Left lung (tissue), 10 donors: ENCODE data around the gene RNF126. TPM values are rescaled to one million over a fixed set of nuclear protein-coding genes. Genes with fewer than 3 reads are reported as not detected.

ENCODE experiments used
- ATAC-seq: fragments of 200-7000 bp; cut with Tn5 transposase; one replicate; pipeline ENCODE4 v1.9.1; 2020; ENCODE audit warnings: moderate library complexity
- DNase-seq, 4 donors: peaks; one replicate each; pipeline ENCODE4 v3.0.0-alpha.2; 2013 to 2020
- H3K27ac ChIP-seq, 2 donors: fragments of 200-600 bp; sonication (generic) in 1 of 2; one replicate each; pipeline versions ENCODE4 v1.5.0 to v1.8.0; 2020 to 2021
- H3K27me3 ChIP-seq, 2 donors: fragments of 200-600 bp; sonication (generic) in 1 of 2; one replicate each; pipeline versions ENCODE4 v1.5.0 to v1.8.0; 2020 to 2021
- H3K36me3 ChIP-seq, 2 donors: fragments of 200-600 bp; sonication (generic) in 1 of 2; one replicate each; pipeline versions ENCODE4 v1.5.0 to v1.8.0; 2020 to 2021
- H3K4me1 ChIP-seq, 2 donors: fragments of 200-600 bp; one replicate each; pipeline ENCODE4 v1.8.0; 2021
- H3K4me3 ChIP-seq, 2 donors: fragments of 200-600 bp; sonication (generic) in 1 of 2; one replicate each; pipeline versions ENCODE4 v1.5.0 to v1.8.0; 2020 to 2021; ENCODE audit warnings: mild to moderate bottlenecking in 1 of 2
- H3K9me3 ChIP-seq, 2 donors: fragments of 200-600 bp; sonication (generic) in 1 of 2; one replicate each; pipeline versions ENCODE4 v1.5.0 to v1.8.0; 2020 to 2021
- intact Hi-C, 2 donors: fragments of 100-400 bp; cut with DNase I; formaldehyde crosslinking; loops; one replicate each; pipeline versions ENCODE4 v1.11.2 to v1.14.2; 2022
- polyA plus RNA-seq, 6 donors: library from polyadenylated mRNA; unstranded; fragments of 120-200 nt; gene quantifications; one replicate each; pipeline ENCODE4 v1.2.1, GENCODE V29; 2013; ENCODE audit not compliant: insufficient read length in 6 of 6
- total RNA-seq, 2 donors: library from RNA; stranded (reverse); fragmentation: NEBNext Ultra II Directional; extraction: Animal tissue kit (Norgen Biotek cat#: 25700); gene quantifications; one replicate each; pipeline ENCODE4 v1.2.1, GENCODE V29; 2021
- TF ChIP-seq, protein P1 (sequence below), 2 donors: fragments of 200-600 bp; sonication (generic) in 1 of 2; IDR thresholded peaks; one replicate each; pipeline versions ENCODE4 v1.5.0 to v1.8.0; 2021; ENCODE audit warnings: antibody characterized with exemption in 2 of 2
- donor health status: DM: no; HTN: yes; CAD: no.
- donor health status: DM: no; HTN: no; CAD: no.

The RNF126 gene
- total and polyA plus RNA-seq, 8 donors = 15.4 to 34.0 (median 23.1) TPM

DNA sequence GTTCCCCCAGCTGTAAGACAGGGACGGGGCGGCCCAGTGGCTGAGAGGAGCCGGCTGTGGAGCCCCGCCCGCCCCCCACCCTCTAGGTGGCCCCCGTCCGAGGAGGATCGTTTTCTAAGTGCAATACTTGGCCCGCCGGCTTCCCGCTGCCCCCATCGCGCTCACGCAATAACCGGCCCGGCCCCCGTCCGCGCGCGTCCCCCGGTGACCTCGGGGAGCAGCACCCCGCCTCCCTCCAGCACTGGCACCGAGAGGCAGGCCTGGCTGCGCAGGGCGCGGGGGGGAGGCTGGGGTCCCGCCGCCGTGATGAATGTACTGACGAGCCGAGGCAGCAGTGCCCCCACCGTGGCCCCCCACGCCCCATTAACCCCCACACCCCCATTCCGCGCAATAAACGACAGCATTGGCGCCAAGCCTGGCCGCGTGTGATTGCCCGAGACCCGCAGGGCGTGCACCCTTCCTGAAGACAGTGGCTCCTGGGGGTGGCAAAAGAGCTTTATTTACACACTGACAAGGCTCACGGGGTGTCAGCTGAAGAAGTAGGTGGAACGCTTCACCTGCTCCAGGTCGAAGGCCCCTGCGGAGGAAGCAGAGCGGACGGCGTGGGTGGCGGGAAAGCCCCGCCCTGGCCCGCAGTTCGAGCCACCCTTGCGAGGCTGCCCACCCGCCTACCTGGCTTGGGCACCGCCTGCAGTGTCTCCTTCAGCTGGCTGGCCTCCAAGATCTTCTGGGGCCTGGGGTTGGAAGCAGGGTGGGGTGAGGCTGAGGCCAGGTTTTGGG lies 46.1 kb downstream of the RNF126 start:
- TF ChIP-seq, protein P1, sequence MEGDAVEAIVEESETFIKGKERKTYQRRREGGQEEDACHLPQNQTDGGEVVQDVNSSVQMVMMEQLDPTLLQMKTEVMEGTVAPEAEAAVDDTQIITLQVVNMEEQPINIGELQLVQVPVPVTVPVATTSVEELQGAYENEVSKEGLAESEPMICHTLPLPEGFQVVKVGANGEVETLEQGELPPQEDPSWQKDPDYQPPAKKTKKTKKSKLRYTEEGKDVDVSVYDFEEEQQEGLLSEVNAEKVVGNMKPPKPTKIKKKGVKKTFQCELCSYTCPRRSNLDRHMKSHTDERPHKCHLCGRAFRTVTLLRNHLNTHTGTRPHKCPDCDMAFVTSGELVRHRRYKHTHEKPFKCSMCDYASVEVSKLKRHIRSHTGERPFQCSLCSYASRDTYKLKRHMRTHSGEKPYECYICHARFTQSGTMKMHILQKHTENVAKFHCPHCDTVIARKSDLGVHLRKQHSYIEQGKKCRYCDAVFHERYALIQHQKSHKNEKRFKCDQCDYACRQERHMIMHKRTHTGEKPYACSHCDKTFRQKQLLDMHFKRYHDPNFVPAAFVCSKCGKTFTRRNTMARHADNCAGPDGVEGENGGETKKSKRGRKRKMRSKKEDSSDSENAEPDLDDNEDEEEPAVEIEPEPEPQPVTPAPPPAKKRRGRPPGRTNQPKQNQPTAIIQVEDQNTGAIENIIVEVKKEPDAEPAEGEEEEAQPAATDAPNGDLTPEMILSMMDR (IDR thresholded peaks at IDR 0.05) = no peak
- H3K27ac ChIP-seq = no peak overlapping the region
- H3K36me3 ChIP-seq = peaks cover 0 to 53% of the 10 kb centered on the region in 2 donors
- intact Hi-C loops = no loop called here
- DNase-seq = no peak
- peaks cover 0 to 32% of the 10 kb centered on the region in 2 donors for H3K27me3 ChIP-seq
- no peak for ATAC-seq
- H3K4me3 ChIP-seq = no peak overlapping the region
- peaks cover 0 to 4% of the 10 kb centered on the region in 2 donors for H3K4me1 ChIP-seq
- H3K9me3 ChIP-seq = no peaks in the 10 kb centered on the region

DNA sequence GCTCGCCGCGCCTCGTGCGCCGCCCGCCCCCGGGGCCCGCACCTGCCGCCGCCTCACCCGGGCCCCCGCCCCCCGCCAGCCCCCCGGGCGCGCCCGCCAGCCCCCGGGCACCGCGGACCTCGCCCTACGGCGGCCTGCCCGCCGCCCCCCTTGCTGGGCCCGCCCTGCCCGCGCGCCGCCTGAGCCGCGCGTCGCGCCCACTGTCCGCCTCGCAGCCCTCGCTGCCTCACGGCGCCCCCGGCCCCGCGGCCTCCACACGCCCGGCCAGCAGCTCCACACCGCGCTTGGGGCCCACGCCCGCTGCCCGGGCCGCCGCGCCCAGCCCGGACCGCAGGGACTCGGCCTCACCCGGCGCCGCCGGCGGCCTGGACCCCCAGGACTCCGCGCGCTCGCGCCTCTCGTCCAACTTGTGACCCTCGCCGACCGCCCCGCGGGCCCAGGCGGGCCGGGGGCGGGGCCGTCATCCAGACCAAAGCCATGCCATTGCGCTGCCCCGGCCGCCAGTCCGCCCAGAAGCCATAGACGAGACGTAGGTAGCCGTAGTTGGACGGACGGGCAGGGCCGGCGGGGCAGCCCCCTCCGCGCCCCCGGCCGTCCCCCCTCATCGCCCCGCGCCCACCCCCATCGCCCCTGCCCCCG lies 46.8 kb downstream of the RNF126 start:
- peaks cover 0 to 35% of the 10 kb centered on the region in 2 donors for H3K27me3 ChIP-seq
- H3K36me3 ChIP-seq = peaks cover 0 to 45% of the 10 kb centered on the region in 2 donors
- H3K4me1 ChIP-seq = peaks cover 0 to 8% of the 10 kb centered on the region in 2 donors
- intact Hi-C loops = no loop called here
- TF ChIP-seq, protein P1 (IDR thresholded peaks at IDR 0.05) = no peak
- H3K9me3 ChIP-seq = no peaks in the 10 kb centered on the region
- no peak overlapping the region for H3K4me3 ChIP-seq
- no peak for DNase-seq
- no peak overlapping the region for H3K27ac ChIP-seq
- ATAC-seq = no peak

DNA sequence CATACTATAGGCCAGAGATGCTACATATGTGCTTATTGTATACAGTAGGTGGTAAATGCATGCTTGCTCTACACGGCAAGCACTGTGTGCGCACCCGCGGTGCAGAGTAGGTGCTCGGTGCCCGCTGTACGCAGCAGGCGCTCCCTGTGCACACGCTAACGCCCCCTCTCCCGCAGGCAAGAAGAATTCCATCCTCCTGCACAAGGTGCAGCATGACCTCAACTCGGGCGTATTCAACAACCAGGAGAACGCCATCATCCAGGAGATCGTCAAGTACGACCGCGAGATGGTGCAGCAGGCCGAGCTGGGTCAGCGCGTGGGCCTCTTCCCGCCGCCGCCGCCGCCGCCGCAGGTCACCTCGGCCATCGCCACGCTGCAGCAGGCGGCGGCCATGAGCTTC lies 47.4 kb downstream of the RNF126 start:
- no peaks in the 10 kb centered on the region for H3K9me3 ChIP-seq
- DNase-seq = no peak
- intact Hi-C loops = no loop called here
- peaks cover 0 to 40% of the 10 kb centered on the region in 2 donors for H3K36me3 ChIP-seq
- H3K4me3 ChIP-seq = no peak overlapping the region
- TF ChIP-seq, protein P1 (IDR thresholded peaks at IDR 0.05) = no peak
- ATAC-seq = peak; percentile 38
- H3K4me1 ChIP-seq = peaks cover 0 to 14% of the 10 kb centered on the region in 2 donors
- H3K27ac ChIP-seq = no peak overlapping the region
- peaks cover 0 to 40% of the 10 kb centered on the region in 2 donors for H3K27me3 ChIP-seq

DNA sequence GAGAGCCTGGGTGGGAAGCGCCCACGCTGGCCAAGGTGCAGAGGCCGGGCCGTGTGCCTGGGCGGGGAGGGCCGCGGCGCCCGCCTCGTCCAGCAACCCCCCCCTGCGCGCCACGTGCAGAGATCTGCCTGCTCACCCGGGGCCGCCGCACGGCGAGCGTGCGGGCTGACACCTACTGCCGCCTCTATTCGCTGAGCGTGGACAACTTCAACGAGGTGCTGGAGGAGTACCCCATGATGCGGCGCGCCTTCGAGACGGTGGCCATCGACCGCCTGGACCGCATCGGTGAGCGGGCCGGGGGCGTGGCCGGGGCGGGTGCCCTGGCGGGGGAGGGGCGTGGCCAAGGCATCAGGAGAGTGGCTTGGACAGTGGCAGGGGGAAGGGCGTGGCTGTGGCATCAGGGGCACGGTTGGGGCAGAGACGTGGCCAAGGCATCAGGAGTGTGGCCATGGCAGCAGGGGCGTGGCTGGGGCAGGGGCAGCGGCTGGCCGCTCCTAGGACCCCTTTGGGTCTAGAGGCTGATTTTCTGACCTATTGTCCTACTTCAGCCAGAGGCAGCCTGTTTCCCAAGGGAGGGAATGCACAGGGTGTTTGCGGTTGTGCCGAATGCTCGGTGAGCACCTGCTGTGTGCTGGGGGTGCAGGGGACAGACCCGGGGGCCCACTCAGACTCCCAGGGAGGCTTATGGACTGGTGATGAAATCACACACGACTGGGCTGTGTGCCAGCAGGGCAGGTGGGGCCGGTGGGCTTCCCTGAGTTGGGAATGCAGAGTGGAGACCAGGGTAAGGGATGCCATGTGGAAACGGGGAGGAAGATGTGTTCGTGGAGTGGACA lies 49.1 kb downstream of the RNF126 start:
- TF ChIP-seq, protein P1 (IDR thresholded peaks at IDR 0.05) = no peak
- DNase-seq = no peak
- intact Hi-C loops = no loop called here

More for the DNA sequence above, 49.1 kb downstream of the RNF126 start:
- peaks cover 0 to 56% of the 10 kb centered on the region in 2 donors for H3K27me3 ChIP-seq
- H3K4me3 ChIP-seq = no peak overlapping the region
- ATAC-seq = no peak
- no peak overlapping the region for H3K27ac ChIP-seq
- H3K36me3 ChIP-seq = peaks cover 0 to 23% of the 10 kb centered on the region in 2 donors
- H3K4me1 ChIP-seq = peaks cover 6 to 29% of the 10 kb centered on the region in 2 donors
- H3K9me3 ChIP-seq = no peaks in the 10 kb centered on the region
